Transverse colon (tissue), 4 donors: ENCODE measurements around the gene NUP93.
"Not testable (repeated sequence)": the region's sequence is repeated elsewhere in the genome, so short reads cannot be mapped to it uniquely, and the experiment has no call there.

Source experiments
- POLR2A ChIP-seq: fragments of 450-650 bp; IDR thresholded peaks from one replicate; pipeline ENCODE4 v1.6.1; 2016; ENCODE audit warnings: antibody characterized with exemption, mild to moderate bottlenecking, moderate library complexity
- POLR2AphosphoS5 ChIP-seq, 3 donors: sonication (generic); formaldehyde crosslinking; IDR thresholded peaks; one replicate each; pipeline ENCODE4 v1.6.1; 2016; ENCODE audit warnings: antibody characterized with exemption in 3 of 3
- TF ChIP-seq, protein P1 (sequence below), 5 experiments: fragments of 200-600 bp in 3 of 5; fragments of 450-650 bp in 2 of 5; sonication (generic) in 3 of 5; IDR thresholded peaks; 1 replicate in 2 of 5; 2 replicates in 3 of 5; pipeline ENCODE4 v1.5.1; 2016 to 2017; ENCODE audit warnings: antibody characterized with exemption in 5 of 5, inconsistent platforms in 3 of 5, mild to moderate bottlenecking in 2 of 5, moderate library complexity in 1 of 5

DNA sequence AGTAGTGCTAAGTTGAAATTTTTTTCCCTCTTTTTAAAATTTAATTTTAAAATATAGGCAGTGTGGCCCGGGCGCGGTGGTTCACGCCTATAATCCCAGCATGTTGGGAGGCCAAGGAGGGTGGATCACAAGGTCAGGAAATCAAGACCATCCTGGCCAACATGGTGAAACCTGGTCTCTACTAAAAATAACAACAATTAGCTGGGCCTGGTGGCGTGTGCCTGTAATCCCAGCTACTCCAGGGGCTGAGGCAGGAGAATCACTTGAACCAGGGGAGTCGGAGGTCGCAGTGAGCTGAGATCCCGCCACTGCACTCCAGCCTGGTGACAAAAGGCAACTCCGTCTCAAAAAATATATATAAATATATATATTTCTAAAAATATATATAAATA, 77.7 kb downstream of the NUP93 start:
- TF ChIP-seq, protein P1, sequence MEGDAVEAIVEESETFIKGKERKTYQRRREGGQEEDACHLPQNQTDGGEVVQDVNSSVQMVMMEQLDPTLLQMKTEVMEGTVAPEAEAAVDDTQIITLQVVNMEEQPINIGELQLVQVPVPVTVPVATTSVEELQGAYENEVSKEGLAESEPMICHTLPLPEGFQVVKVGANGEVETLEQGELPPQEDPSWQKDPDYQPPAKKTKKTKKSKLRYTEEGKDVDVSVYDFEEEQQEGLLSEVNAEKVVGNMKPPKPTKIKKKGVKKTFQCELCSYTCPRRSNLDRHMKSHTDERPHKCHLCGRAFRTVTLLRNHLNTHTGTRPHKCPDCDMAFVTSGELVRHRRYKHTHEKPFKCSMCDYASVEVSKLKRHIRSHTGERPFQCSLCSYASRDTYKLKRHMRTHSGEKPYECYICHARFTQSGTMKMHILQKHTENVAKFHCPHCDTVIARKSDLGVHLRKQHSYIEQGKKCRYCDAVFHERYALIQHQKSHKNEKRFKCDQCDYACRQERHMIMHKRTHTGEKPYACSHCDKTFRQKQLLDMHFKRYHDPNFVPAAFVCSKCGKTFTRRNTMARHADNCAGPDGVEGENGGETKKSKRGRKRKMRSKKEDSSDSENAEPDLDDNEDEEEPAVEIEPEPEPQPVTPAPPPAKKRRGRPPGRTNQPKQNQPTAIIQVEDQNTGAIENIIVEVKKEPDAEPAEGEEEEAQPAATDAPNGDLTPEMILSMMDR (IDR thresholded peaks at IDR 0.05): not testable (repeated sequence)
- TF ChIP-seq POLR2AphosphoS5 (IDR thresholded peaks at IDR 0.05); POLR2A: not testable (repeated sequence)
